WTC11 (cell line): ENCODE data around the gene UBE2S. TPM values are rescaled to one million over a fixed set of nuclear protein-coding genes. Genes with fewer than 3 reads are reported as not detected.

Source experiments
- ATAC-seq: fragments of 200-7000 bp; cut with Tn5 transposase; 2 replicates; pipeline ENCODE4 v1.10.0; 2021; ENCODE audit warnings: mild to moderate bottlenecking, moderate library complexity
- CTCF ChIA-PET: fragments of 300-600 bp; sonication (Branson Sonifier 250); formaldehyde crosslinking; loops from one replicate; lab custom pipeline; 2021; ENCODE audit warnings: antibody characterized with exemption; lab: Charles Lee
- POLR2A ChIA-PET: fragments of 350-600 bp; sonication (Branson Sonifier 250); formaldehyde crosslinking; loops from one replicate; lab custom pipeline; 2021; ENCODE audit warnings: antibody characterized with exemption; lab: Charles Lee
- DNase-seq: peaks from one replicate; pipeline ENCODE4 v3.0.0; 2021; ENCODE audit warnings: low spot score
- H3K27ac Mint-ChIP-seq: 2 replicates; pipeline ENCODE4 v1.8.0; 2021; ENCODE audit warnings: mixed read lengths
- H3K27me3 Mint-ChIP-seq: 2 replicates; pipeline ENCODE4 v1.8.0; 2021; ENCODE audit warnings: low read depth, mild to moderate bottlenecking, moderate library complexity, mixed read lengths
- H3K36me3 Mint-ChIP-seq: 2 replicates; pipeline ENCODE4 v1.8.0; 2021; ENCODE audit warnings: mixed read lengths
- H3K4me1 Mint-ChIP-seq: 2 replicates; pipeline ENCODE4 v1.8.0; 2022; ENCODE audit warnings: mixed read lengths
- H3K4me3 Mint-ChIP-seq: 2 replicates; pipeline ENCODE4 v1.8.0; 2021; ENCODE audit warnings: mild to moderate bottlenecking, moderate library complexity, mixed read lengths
- H3K9me3 Mint-ChIP-seq: 2 replicates; pipeline ENCODE4 v1.8.0; 2021; ENCODE audit warnings: mixed read lengths
- AFF4 ChIP-seq: sonication (generic); formaldehyde crosslinking; IDR thresholded peaks from 2 replicates; pipeline ENCODE4 v1.8.1; 2023; ENCODE audit warnings: mild to moderate bottlenecking, missing genetic modification reagents, borderline replicate concordance
- ATF2 ChIP-seq: sonication (generic); formaldehyde crosslinking; IDR thresholded peaks from 2 replicates; pipeline ENCODE4 v1.8.1; 2022; ENCODE audit warnings: low read depth, missing genetic modification reagents, borderline replicate concordance
- ATF6 ChIP-seq: sonication (generic); formaldehyde crosslinking; IDR thresholded peaks from 2 replicates; pipeline ENCODE4 v1.8.1; 2023; ENCODE audit warnings: mild to moderate bottlenecking, missing genetic modification reagents
- EMX1 ChIP-seq: fragments of 250-450 bp; sonication (Bioruptor Pico); IDR thresholded peaks from 2 replicates; pipeline ENCODE4 v1.8.0; 2021; ENCODE audit warnings: mild to moderate bottlenecking
- JAZF1 ChIP-seq: fragments of 250-450 bp; sonication (Bioruptor Pico); IDR thresholded peaks from 2 replicates; pipeline ENCODE4 v1.9.0; 2021; ENCODE audit warnings: moderate library complexity, mild to moderate bottlenecking, inconsistent platforms
- NFE2L1 ChIP-seq: sonication (generic); formaldehyde crosslinking; IDR thresholded peaks from 2 replicates; pipeline ENCODE4 v1.8.1; 2023; ENCODE audit warnings: missing genetic modification reagents
- TEAD1 ChIP-seq: sonication (generic); formaldehyde crosslinking; IDR thresholded peaks from 2 replicates; pipeline ENCODE4 v1.8.0; 2022; ENCODE audit warnings: mild to moderate bottlenecking, missing genetic modification reagents
- ZBTB21 ChIP-seq: sonication (generic); formaldehyde crosslinking; IDR thresholded peaks from 2 replicates; pipeline ENCODE4 v1.8.1; 2023; ENCODE audit warnings: mild to moderate bottlenecking, missing genetic modification reagents, borderline replicate concordance
- total RNA-seq: library from RNA; stranded (reverse); gene quantifications from 3 replicates; pipeline ENCODE4 v1.2.3, GENCODE V29; 2021
- TF ChIP-seq, protein P1 (sequence below): sonication (generic); formaldehyde crosslinking; IDR thresholded peaks from 2 replicates; pipeline ENCODE4 v1.8.0; 2022; ENCODE audit warnings: mild to moderate bottlenecking, missing genetic modification reagents
- TF ChIP-seq, protein P2 (sequence below): sonication (generic); formaldehyde crosslinking; IDR thresholded peaks from 2 replicates; pipeline ENCODE4 v1.8.1; 2022; ENCODE audit warnings: low read depth, mild to moderate bottlenecking, moderate library complexity, missing genetic modification reagents, borderline replicate concordance
- TF ChIP-seq, protein P3 (sequence below): fragments of 250-450 bp; sonication (Bioruptor Pico); conservative IDR thresholded peaks from 2 replicates; pipeline ENCODE4 v1.9.0; 2021; ENCODE audit warnings: mild to moderate bottlenecking

The UBE2S gene
- total RNA-seq, 1 experiment from 2014 or later, result 442 TPM

GRCh38 chr19:55387736-55388497, 19.7 kb downstream of the UBE2S start:
- H3K4me1 Mint-ChIP-seq, result peaks cover 64% of the 10 kb centered on the region

DNA sequence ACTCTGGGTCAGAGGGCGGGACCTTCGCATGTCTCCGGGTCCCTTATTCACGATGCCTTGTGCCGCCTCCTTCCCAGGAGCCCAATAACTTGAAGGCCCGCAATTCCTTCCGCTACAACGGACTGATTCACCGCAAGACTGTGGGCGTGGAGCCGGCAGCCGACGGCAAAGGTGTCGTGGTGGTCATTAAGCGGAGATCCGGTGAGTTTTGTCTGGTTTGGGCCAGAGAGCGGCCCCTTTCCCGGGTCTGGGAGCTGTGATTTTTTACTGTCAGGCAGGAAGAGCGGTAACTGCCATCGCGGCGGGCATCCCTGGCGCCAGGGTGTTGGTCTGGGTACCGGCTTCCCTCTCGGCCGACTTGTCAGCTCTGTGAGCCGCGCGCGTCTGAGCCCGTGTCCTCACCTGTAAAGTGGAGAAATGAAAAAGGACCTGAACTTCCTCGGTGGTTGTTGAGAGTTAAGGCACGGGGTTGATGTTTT, 21.1 kb downstream of the UBE2S start:
- H3K27me3 Mint-ChIP-seq, result peaks cover 17% of the 10 kb centered on the region
- no peak for ATAC-seq
- peaks cover 41% of the 10 kb centered on the region for H3K36me3 Mint-ChIP-seq

More at GRCh38 chr19:55387736-55388497, 19.7 kb downstream of the UBE2S start:
- H3K27ac Mint-ChIP-seq, result no peak overlapping the region
- H3K9me3 Mint-ChIP-seq, result no peaks in the 10 kb centered on the region
- TF ChIP-seq AFF4 (CRISPR knock-in tag), result no peak
- TF ChIP-seq, protein P1, sequence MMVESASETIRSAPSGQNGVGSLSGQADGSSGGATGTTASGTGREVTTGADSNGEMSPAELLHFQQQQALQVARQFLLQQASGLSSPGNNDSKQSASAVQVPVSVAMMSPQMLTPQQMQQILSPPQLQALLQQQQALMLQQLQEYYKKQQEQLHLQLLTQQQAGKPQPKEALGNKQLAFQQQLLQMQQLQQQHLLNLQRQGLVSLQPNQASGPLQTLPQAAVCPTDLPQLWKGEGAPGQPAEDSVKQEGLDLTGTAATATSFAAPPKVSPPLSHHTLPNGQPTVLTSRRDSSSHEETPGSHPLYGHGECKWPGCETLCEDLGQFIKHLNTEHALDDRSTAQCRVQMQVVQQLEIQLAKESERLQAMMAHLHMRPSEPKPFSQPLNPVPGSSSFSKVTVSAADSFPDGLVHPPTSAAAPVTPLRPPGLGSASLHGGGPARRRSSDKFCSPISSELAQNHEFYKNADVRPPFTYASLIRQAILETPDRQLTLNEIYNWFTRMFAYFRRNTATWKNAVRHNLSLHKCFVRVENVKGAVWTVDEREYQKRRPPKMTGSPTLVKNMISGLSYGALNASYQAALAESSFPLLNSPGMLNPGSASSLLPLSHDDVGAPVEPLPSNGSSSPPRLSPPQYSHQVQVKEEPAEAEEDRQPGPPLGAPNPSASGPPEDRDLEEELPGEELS (CRISPR knock-in tag), result no peak
- TF ChIP-seq ATF6 (CRISPR knock-in tag), result peak; percentile 42; the same call in 1 of the 2 replicates
- TF ChIP-seq, protein P2, sequence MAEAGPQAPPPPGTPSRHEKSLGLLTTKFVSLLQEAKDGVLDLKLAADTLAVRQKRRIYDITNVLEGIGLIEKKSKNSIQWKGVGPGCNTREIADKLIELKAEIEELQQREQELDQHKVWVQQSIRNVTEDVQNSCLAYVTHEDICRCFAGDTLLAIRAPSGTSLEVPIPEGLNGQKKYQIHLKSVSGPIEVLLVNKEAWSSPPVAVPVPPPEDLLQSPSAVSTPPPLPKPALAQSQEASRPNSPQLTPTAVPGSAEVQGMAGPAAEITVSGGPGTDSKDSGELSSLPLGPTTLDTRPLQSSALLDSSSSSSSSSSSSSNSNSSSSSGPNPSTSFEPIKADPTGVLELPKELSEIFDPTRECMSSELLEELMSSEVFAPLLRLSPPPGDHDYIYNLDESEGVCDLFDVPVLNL (CRISPR knock-in tag), result no peak
- TF ChIP-seq, all 79 proteins: peak for 1
- Mint-ChIP-seq H3K36me3 (peaks cover 41% of the 10 kb centered on the region), H3K4me3 (peak overlapping the region; percentile 100), H3K27me3 (peaks cover 5% of the 10 kb centered on the region; the same call in 1 of the 2 replicates)
- ATAC-seq (no peak), DNase-seq (no peak)
- ChIA-PET POLR2A (interaction anchor here (1.2 to 1.5 kb wide), 2 partner anchors 12 to 20 kb away, joined by 3 to 4 read pairs; partner anchors contain the start of gene UBE2S), CTCF (no interaction called here)

More for the DNA sequence above, 21.1 kb downstream of the UBE2S start:
- TF ChIP-seq JAZF1 (CRISPR knock-in tag), result no peak
- TF ChIP-seq, protein P3, sequence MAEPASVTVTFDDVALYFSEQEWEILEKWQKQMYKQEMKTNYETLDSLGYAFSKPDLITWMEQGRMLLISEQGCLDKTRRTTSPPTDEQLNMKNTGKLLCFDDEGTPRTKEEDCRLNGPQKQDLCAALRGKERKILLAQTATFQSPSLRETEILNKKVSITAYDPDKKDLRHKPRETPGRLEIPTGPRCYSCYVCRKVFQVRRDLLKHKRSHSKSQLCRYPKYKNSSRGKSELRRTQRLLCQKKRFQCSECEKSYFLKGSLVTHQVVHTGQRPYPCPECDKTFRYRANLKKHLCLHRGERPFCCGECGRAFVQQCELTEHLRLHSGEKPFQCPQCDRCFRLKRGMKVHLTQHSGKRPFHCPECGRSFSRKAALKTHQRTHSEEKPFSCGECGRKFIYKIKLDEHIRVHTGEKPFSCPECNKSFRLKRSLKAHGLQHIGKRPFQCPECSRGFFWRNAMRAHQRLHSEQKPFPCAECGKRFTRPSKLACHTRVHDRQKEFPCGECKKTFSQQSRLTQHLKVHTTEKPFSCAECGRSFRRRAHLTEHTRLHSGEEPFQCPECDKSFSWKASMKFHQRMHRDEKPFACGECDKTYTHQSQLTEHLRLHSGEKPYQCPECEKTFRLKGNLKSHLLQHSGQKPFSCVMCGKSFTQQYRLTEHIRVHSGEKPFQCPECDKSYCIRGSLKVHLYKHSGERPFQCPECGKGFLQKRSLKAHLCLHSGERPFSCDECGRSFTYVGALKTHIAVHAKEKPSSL (CRISPR knock-in tag), result no peak
- TF ChIP-seq ATF2, result no peak
- TF ChIP-seq NFE2L1 (CRISPR knock-in tag), result no peak
- no peak for TF ChIP-seq EMX1
- no peak for TF ChIP-seq ZBTB21 (CRISPR knock-in tag)
- TF ChIP-seq TEAD1 (CRISPR knock-in tag), result no peak
- Mint-ChIP-seq H3K27ac (peak overlapping the region; percentile 79), H3K4me1 (peaks cover 51% of the 10 kb centered on the region), H3K4me3 (peak overlapping the region; percentile 100), H3K9me3 (no peaks in the 10 kb centered on the region)
- DNase-seq, result no peak
- CTCF ChIA-PET, result no interaction called here
- POLR2A ChIA-PET, result interaction anchor here (0.6 to 1.5 kb wide), 2 partner anchors 13 to 187 kb away, joined by 3 to 10 read pairs; no protein-coding TSS in a partner anchor
